GM12875 (cell line): ENCODE results near the gene LKAAEAR1.
"Not testable (repeated sequence)": the region's sequence is repeated elsewhere in the genome, so short reads cannot be mapped to it uniquely, and the experiment has no call there.

Experiments used
- H3K4me3 ChIP-seq: one replicate; pipeline ENCODE4 v1.5.1; 2011; ENCODE audit warnings: low read depth, low read length, control low read depth
- TF ChIP-seq, protein P1 (sequence below): IDR thresholded peaks from 2 replicates; pipeline ENCODE4 v1.5.1; 2011; ENCODE audit warnings: low read depth, mild to moderate bottlenecking, control low read depth, inconsistent platforms, low read length, moderate library complexity, borderline replicate concordance; ENCODE audit not compliant: insufficient read depth

LKAAEAR1 gene

DNA sequence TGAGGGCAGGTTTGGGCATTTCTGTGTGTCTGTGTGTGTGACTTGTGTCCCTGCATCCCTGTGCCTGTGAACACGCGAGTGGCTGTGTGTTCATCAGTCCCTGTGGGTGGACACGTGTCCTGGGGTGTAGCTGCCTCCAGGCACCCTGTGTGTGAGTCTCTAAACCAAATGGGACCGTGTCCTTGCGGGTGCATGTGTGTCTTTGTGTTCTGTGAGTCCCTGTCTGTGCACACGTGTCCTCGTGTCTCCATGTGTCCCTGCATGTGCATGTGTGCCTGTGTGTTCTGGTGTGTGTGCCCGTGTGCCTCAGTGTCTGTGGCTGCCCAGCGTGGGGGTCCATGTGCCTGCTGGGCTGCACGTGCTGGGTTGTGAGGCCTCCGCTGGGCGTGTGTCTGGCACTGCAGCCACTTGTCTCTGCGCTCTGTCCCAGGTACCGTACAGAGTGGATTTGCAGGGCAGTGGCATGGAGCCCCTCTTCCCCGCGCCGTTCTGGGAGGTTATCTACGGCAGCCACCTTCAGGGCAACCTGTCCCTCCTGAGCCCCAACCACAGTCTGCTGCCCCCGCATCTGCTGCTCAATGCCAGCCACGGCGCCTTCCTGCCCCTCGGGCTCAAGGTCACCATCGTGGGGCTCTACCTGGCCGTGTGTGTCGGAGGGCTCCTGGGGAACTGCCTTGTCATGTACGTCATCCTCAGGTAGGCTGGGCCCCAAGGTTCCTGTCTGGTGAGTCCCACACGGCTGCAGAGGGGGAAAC is 8.2 kb upstream of the LKAAEAR1 start:
- TF ChIP-seq, protein P1, sequence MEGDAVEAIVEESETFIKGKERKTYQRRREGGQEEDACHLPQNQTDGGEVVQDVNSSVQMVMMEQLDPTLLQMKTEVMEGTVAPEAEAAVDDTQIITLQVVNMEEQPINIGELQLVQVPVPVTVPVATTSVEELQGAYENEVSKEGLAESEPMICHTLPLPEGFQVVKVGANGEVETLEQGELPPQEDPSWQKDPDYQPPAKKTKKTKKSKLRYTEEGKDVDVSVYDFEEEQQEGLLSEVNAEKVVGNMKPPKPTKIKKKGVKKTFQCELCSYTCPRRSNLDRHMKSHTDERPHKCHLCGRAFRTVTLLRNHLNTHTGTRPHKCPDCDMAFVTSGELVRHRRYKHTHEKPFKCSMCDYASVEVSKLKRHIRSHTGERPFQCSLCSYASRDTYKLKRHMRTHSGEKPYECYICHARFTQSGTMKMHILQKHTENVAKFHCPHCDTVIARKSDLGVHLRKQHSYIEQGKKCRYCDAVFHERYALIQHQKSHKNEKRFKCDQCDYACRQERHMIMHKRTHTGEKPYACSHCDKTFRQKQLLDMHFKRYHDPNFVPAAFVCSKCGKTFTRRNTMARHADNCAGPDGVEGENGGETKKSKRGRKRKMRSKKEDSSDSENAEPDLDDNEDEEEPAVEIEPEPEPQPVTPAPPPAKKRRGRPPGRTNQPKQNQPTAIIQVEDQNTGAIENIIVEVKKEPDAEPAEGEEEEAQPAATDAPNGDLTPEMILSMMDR, result no peak

DNA sequence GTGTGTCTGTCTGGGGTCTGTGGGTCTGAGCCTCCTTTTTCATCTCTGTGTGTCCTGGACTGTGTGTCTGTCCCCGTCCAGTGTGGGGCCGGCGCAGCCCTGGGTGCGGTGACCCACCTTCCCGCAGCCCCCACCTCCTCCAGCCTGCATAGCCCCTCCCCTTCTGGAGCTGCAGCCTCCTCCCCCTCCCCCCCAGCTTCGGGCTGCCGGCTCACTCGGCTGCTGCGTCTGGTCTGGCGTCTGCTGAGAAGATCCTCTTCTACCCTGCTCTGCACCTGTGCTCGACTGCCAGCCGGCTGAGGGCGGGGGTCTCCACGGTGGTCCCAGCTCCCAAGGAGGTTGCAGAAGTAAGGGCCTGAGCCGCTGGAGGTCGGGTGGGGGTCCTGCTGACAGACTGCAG is 7.6 kb upstream of the LKAAEAR1 start:
- no peak overlapping the region for H3K4me3 ChIP-seq
- TF ChIP-seq, protein P1, result no peak

More for the DNA sequence above, 8.2 kb upstream of the LKAAEAR1 start:
- no peak overlapping the region for H3K4me3 ChIP-seq

DNA sequence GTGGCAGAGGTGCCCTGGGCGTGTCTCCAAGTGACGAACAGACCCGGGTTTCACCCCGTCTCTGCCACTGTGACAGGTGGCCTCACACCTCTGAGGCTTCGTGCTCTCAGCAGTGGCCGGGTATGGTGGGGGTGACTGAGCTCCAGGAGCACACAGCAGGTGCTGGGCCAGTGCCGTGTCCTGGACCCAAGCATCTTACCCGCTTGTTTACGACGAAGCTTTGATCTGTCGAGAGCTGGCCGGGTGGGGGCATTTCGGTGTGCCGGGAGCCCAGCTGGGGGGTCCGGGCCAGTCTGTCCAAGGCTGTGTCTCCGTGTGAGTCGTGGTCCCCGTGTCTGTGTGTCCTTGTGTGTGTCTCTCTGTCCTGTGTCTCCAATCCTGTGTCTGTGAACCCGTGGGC is 7.1 kb upstream of the LKAAEAR1 start:
- no peak overlapping the region for H3K4me3 ChIP-seq
- TF ChIP-seq, protein P1, result no peak

DNA sequence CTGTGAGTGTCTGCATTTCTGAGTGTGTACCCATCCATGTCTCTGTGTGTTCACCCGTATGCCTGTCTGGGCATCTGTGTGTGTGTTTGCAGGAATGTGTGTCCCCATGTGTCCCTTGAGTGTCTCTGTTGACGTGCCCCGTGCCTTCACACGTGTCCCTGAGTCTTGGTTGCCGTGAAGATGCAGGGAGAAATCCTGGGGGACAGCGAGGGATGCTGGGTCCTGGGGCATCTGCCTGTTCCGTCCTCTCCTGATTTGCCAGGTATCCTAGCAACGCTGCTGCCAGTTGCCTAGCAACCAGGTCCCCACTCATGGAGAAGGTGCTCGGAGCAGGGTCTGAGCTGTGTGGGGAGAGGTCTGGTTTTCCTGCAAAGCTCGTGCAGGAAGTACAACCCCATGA is 6.0 kb upstream of the LKAAEAR1 start:
- no peak overlapping the region for H3K4me3 ChIP-seq
- TF ChIP-seq, protein P1, result no peak

DNA sequence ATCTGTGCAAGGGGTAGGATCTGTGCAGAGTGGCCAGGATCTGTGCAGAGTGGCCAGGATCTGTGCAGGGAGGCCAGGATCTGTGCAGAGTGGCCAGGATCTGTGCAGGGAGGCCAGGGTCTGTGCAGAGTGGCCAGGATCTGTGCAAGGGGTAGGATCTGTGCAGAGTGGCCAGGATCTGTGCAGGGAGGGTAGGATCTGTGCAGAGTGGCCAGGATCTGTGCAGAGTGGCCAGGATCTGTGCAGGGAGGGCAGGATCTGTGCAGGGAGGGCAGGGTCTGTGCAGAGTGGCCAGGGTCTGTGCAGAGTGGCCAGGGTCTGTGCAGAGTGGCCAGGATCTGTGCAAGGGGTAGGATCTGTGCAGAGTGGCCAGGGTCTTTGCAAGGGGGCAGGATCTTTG is 4.4 kb upstream of the LKAAEAR1 start:
- H3K4me3 ChIP-seq, result not testable (repeated sequence)

DNA sequence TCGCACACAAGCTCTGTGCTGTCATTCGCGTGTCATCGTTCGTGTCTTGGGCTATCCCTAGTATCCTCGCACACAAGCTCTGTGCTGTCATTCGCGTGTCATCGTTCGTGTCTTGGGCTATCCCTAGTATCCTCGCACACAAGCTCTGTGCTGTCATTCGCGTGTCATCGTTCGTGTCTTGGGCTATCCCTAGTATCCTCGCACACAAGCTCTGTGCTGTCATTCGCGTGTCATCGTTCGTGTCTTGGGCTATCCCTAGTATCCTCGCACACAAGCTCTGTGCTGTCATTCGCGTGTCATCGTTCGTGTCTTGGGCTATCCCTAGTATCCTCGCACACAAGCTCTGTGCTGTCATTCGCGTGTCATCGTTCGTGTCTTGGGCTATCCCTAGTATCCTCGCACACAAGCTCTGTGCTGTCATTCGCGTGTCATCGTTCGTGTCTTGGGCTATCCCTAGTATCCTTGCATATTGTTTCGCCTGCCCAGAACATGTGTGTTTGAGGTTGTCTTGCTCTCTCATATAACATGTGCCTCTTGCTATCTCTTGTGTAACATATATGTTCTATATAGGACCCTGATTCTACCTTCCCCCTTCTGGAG is 3.1 kb upstream of the LKAAEAR1 start:
- not testable (repeated sequence) for H3K4me3 ChIP-seq

DNA sequence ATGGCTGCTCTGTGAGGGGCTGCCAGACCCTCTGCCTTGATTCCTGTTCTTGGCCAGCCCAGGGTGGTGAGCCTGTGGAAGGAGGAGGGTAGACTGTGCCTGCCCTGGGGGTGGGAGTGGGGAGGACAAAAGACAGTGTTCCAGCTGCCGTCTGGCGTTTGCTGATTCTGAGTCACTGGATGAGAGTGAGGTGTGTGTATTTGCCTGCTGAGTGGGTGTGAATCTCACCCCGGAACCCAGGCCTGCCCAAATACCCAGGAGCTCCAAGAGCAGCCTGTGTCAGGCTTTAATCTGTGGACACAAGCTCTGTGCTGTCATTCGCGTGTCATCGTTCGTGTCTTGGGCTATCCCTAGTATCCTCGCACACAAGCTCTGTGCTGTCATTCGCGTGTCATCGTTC is 2.6 kb upstream of the LKAAEAR1 start:
- TF ChIP-seq, protein P1, result no peak
- no peak overlapping the region for H3K4me3 ChIP-seq

DNA sequence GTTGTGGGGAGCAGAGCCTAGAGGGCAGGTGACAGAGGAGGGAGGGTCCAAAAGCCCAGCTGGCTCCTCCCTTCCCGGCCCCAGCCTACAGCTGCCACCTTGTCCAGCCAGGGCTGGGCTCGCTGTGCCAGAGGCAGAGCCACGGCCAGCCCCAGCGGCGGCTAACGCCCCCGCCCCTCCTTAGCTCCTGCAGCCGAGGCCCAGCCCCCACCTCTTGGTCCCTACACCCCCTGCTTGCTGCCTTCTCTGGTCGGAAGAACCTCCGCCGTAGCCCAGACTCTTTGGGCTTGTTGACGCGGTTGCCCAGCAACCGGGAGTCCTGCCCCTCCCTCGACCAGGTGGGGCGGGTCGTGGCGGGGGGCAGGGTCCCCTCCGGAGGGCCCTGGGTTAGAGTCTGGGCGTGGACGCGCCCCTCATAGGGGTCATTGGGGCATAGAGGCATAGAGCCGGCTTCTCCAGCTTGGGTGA is 521 bp upstream of the LKAAEAR1 start:
- TF ChIP-seq, protein P1, result no peak
- H3K4me3 ChIP-seq, result no peak overlapping the region
